Transverse colon (tissue), 4 donors: ENCODE results near the gene LARGE1. TPM values are rescaled to one million over a fixed set of nuclear protein-coding genes. Genes with fewer than 3 reads are reported as not detected.
A peak's percentile ranks its signal among the peaks of the same experiment; 100 is the strongest.

Experiments
- DNase-seq: peaks from one replicate; pipeline ENCODE4 v3.0.0-alpha.2; 2019
- H3K27ac ChIP-seq, 4 donors: fragments of 200-600 bp; sonication (generic); 2 replicates each; pipeline ENCODE4 v1.5.1; 2016 to 2018; ENCODE audit warnings: inconsistent platforms in 4 of 4
- H3K27me3 ChIP-seq: fragments of 200-600 bp; sonication (generic); 2 replicates; pipeline ENCODE4 v1.5.1; 2017; ENCODE audit warnings: inconsistent platforms
- H3K36me3 ChIP-seq, 4 donors: fragments of 200-600 bp; sonication (generic); 2 replicates each; pipeline ENCODE4 v1.5.1; 2017 to 2019; ENCODE audit warnings: inconsistent platforms in 4 of 4
- H3K4me1 ChIP-seq, 4 donors: fragments of 200-600 bp; sonication (generic); 2 replicates each; pipeline ENCODE4 v1.5.1; 2017 to 2020; ENCODE audit warnings: inconsistent platforms in 4 of 4
- H3K4me3 ChIP-seq, 4 donors: fragments of 200-600 bp; sonication (generic); 1 replicate in 1 of 4; 2 replicates in 3 of 4; pipeline versions ENCODE4 v1.5.1 to v1.6.1; 2017 to 2019; ENCODE audit warnings: inconsistent platforms in 4 of 4
- H3K9me3 ChIP-seq, 2 donors: fragments of 200-600 bp; sonication (generic); 2 replicates each; pipeline ENCODE4 v1.5.1; 2017 to 2019; ENCODE audit warnings: inconsistent platforms in 2 of 2
- CTCF ChIP-seq, 5 experiments: fragments of 200-600 bp in 3 of 5; fragments of 450-650 bp in 2 of 5; sonication (generic) in 3 of 5; IDR thresholded peaks; 1 replicate in 2 of 5; 2 replicates in 3 of 5; pipeline ENCODE4 v1.5.1; 2016 to 2017; ENCODE audit warnings: antibody characterized with exemption in 5 of 5, inconsistent platforms in 3 of 5, mild to moderate bottlenecking in 2 of 5, moderate library complexity in 1 of 5
- EP300 ChIP-seq: sonication (generic); formaldehyde crosslinking; IDR thresholded peaks from one replicate; pipeline ENCODE4 v1.6.1; 2017; ENCODE audit warnings: antibody characterized with exemption, low read depth
- POLR2A ChIP-seq: fragments of 450-650 bp; IDR thresholded peaks from one replicate; pipeline ENCODE4 v1.6.1; 2016; ENCODE audit warnings: antibody characterized with exemption, mild to moderate bottlenecking, moderate library complexity
- POLR2AphosphoS5 ChIP-seq, 3 donors: sonication (generic); formaldehyde crosslinking; IDR thresholded peaks; one replicate each; pipeline ENCODE4 v1.6.1; 2016; ENCODE audit warnings: antibody characterized with exemption in 3 of 3
- WGBS, 2 donors: methylation state at CpG; one replicate each; pipeline ENCODE4 v1.1.5; 2018; ENCODE audit warnings: low coverage in 1 of 2; 5-methylcytosine and 5-hydroxymethylcytosine counted together
- in situ Hi-C, 4 donors: fragments of 200-750 bp; cut with MboI; loops; one replicate each; pipeline versions ENCODE4 v1.15.0 to v1.15.1; 2017; ENCODE audit warnings: low sequenced_read_pairs in 3 of 4, low pct_ligation_motif_present in 1 of 4, low pct_unique_long_range_greater_than_20kb in 1 of 4
- intact Hi-C: fragments of 100-400 bp; cut with DNase I; formaldehyde crosslinking; loops from one replicate; pipeline ENCODE4 v1.15.1; 2023; ENCODE audit warnings: low total_unique reads
- total RNA-seq, 4 donors: library from RNA; depleted of rRNA; stranded (reverse); fragments of >200 nt; gene quantifications; one replicate each; pipeline ENCODE4 v1.1.0, GENCODE V29; 2016

The LARGE1 gene
- total RNA-seq, 4 donors from 2014 or later: 46.5 to 304 (median 80.5) TPM

GRCh38 chr22:33350491-33350890 is 569.8 kb downstream of the LARGE1 start:
- no peak for TF ChIP-seq POLR2AphosphoS5 (IDR thresholded peaks at IDR 0.05)
- TF ChIP-seq POLR2A: no peak
- TF ChIP-seq EP300: no peak
- no peak for TF ChIP-seq CTCF (IDR thresholded peaks at IDR 0.05)
- intact Hi-C loops: no loop called here
- Histone ChIP-seq H3K4me1 (no peaks in the 10 kb centered on the region), H3K27me3 (no peaks in the 10 kb centered on the region), H3K4me3 (no peak overlapping the region), H3K9me3 (no peaks in the 10 kb centered on the region), H3K27ac (no peak overlapping the region), H3K36me3 (no peaks in the 10 kb centered on the region)
- WGBS, 2 donors: 80 to 85% methylated on average over 2 to 8 of the region's 8 CpGs
- DNase-seq: no peak
- in situ Hi-C loops: no loop called here

DNA sequence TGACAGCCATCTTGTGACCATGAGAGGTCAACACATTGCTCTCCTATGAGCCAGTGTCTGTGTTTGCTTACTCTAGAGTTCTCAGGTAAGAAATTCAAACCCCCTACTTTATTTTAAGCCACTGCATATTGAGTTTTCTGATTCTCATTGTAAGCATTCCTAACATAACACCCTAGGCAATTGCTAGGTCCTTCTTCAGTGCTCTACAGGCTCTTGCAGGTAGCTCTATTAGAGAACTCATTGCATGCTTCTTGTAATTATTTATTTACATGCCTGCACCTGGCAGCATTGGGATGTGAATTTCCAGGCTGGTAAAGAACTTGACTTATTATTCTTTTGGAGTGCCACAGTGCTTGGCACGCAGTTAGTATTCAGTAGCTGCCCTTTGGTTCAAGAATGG is 573.3 kb downstream of the LARGE1 start:
- no peak for DNase-seq
- Histone ChIP-seq H3K9me3 (no peaks in the 10 kb centered on the region), H3K4me1 (no peaks in the 10 kb centered on the region), H3K27me3 (no peaks in the 10 kb centered on the region), H3K27ac (no peak overlapping the region), H3K4me3 (no peak overlapping the region), H3K36me3 (no peaks in the 10 kb centered on the region)
- in situ Hi-C loops (loop anchor here in 1 of 4 donors (10.0 kb wide), 1 partner anchor 58 kb away; no protein-coding TSS in a partner anchor), intact Hi-C loops (no loop called here)
- TF ChIP-seq POLR2A (no peak), CTCF (IDR thresholded peaks at IDR 0.05) (no peak), EP300 (no peak)
- 83 to 95% methylated on average over 1 of the region's 1 CpG for WGBS, 2 donors

- in situ Hi-C loops (loop anchor here in 1 of 4 donors (10.0 kb wide), 1 partner anchor 63 kb away; no protein-coding TSS in a partner anchor), intact Hi-C loops (no loop called here)
- Histone ChIP-seq H3K27me3 (no peaks in the 10 kb centered on the region), H3K9me3 (no peaks in the 10 kb centered on the region), H3K36me3 (no peaks in the 10 kb centered on the region), H3K4me1 (peaks cover 0 to 5% (median 0%) of the 10 kb centered on the region in 4 donors), H3K4me3 (no peak overlapping the region), H3K27ac (no peak overlapping the region)
- no peak for TF ChIP-seq POLR2AphosphoS5 (IDR thresholded peaks at IDR 0.05)
- TF ChIP-seq POLR2A: no peak
- TF ChIP-seq EP300: no peak
- TF ChIP-seq CTCF (IDR thresholded peaks at IDR 0.05): no peak
- 87 to 93% methylated on average over 8 of the region's 8 CpGs for WGBS, 2 donors
- no peak for DNase-seq
Measured at GRCh38 chr22:33341611-33342010, 578.7 kb downstream of the LARGE1 start.

- no peak overlapping the region for H3K4me3 ChIP-seq
- WGBS, 2 donors: 50 to 67% methylated on average over 2 to 7 of the region's 10 CpGs
- in situ Hi-C loops: no loop called here
- peak; percentile 44 for DNase-seq
- peaks cover 0 to 30% (median 16%) of the 10 kb centered on the region in 4 donors for H3K4me1 ChIP-seq
- intact Hi-C loops: no loop called here
- H3K27ac ChIP-seq: peak overlapping the region in 2 of 4 donors; percentile 8 to 16
- H3K9me3 ChIP-seq: no peaks in the 10 kb centered on the region
- no peaks in the 10 kb centered on the region for H3K36me3 ChIP-seq
- H3K27me3 ChIP-seq: no peaks in the 10 kb centered on the region
- TF ChIP-seq POLR2A: no peak
Measured at GRCh38 chr22:33337524-33337923, 582.8 kb downstream of the LARGE1 start.
